HepG2 (cell line): Measurements from ENCODE around the gene ZC2HC1B. TPM values are rescaled to one million over a fixed set of nuclear protein-coding genes. Genes with fewer than 3 reads are reported as not detected.

Experiments
- ATAC-seq: fragments of 200-7000 bp; cut with Tn5 transposase; 3 replicates; pipeline ENCODE4 v1.9.1; 2020; ENCODE audit warnings: mild to moderate bottlenecking, moderate library complexity
- BruUV-seq: library from RNA; stranded (reverse); fragments of 400-500 nt; replicated peaks from 2 replicates; lab custom pipeline; 2021; lab: Mats Ljungman, UMichigan
- CTCF ChIA-PET: fragments of 300-600 bp; formaldehyde crosslinking; extraction: SDS; loops from one replicate; lab custom pipeline; 2021; ENCODE audit warnings: low total read pairs, inconsistent platforms, low intra/inter-chr PET ratio; lab: Yijun Ruan, JAX
- POLR2A ChIA-PET: fragments of 350-600 bp; sonication (Branson Sonifier 250); formaldehyde crosslinking; loops from one replicate; lab custom pipeline; 2020; ENCODE audit warnings: antibody characterized with exemption, inconsistent platforms; lab: Yijun Ruan, JAX
- DNase-seq: peaks from one replicate; pipeline ENCODE4 v3.0.0-alpha.2; 2015; ENCODE audit warnings: low spot score
- FAIRE-seq: peaks from 3 replicates; lab custom pipeline; 2011; peaks lifted over from hg19 to GRCh38; lab: Jason Lieb, UNC
- H2AFZ ChIP-seq: one replicate; pipeline ENCODE4 v1.6.1; 2011; ENCODE audit warnings: low read length, inconsistent platforms
- H3K27ac ChIP-seq: fragments of 300-600 bp; 3 replicates; pipeline ENCODE4 v1.8.0; 2011; ENCODE audit warnings: mixed run types, mild to moderate bottlenecking, mixed read lengths, low read length, inconsistent platforms; ENCODE audit not compliant: insufficient read depth; ENCODE audit errors: extremely low read length
- H3K27me3 ChIP-seq, 2 experiments: fragments of 200-600 bp in 1 of 2; 2 replicates in 1 of 2; 3 replicates in 1 of 2; pipeline versions ENCODE4 v1.6.0 to v1.8.0; 2011; ENCODE audit warnings: low read length in 2 of 2, mild to moderate bottlenecking in 2 of 2, moderate library complexity in 2 of 2, inconsistent platforms in 1 of 2; ENCODE audit not compliant: insufficient read depth in 2 of 2, control insufficient read depth in 1 of 2
- H3K36me3 ChIP-seq, 2 experiments: fragments of 200-600 bp in 1 of 2; replicated peaks in 1 of 2; 2 replicates in 1 of 2; 3 replicates in 1 of 2; pipeline versions ENCODE4 v1.5.1 to v1.8.0; 2011; ENCODE audit warnings: low read length in 2 of 2, inconsistent platforms in 1 of 2; ENCODE audit not compliant: insufficient read depth in 2 of 2, control insufficient read depth in 1 of 2
- H3K4me1 ChIP-seq: 2 replicates; pipeline ENCODE4 v1.5.1; 2012; ENCODE audit warnings: low read length, inconsistent platforms; ENCODE audit not compliant: insufficient read depth
- H3K4me2 ChIP-seq: 2 replicates; pipeline ENCODE4 v1.6.0; 2011; ENCODE audit warnings: low read depth, low read length, inconsistent platforms
- H3K4me3 ChIP-seq, 3 experiments: fragments of 200-600 bp in 1 of 3; sonication (generic), shearing (Covaris generic) in 1 of 3; replicated peaks in 1 of 3; 2 replicates each; pipeline ENCODE4 v1.5.1; 2011 to 2016; ENCODE audit warnings: low read length in 3 of 3, inconsistent platforms in 2 of 3, low read depth in 2 of 3, mild to moderate bottlenecking in 2 of 3, control low read depth in 1 of 3, mixed read lengths in 1 of 3; ENCODE audit not compliant: insufficient read depth in 1 of 3
- H3K79me2 ChIP-seq: one replicate; pipeline ENCODE4 v1.6.1; 2011; ENCODE audit warnings: low read length, inconsistent platforms; ENCODE audit not compliant: insufficient read depth
- H3K9ac ChIP-seq: 2 replicates; pipeline ENCODE4 v1.6.0; 2011; ENCODE audit warnings: mild to moderate bottlenecking, low read depth, low read length, inconsistent platforms; ENCODE audit not compliant: insufficient read depth
- H3K9me3 ChIP-seq: 2 replicates; pipeline ENCODE4 v1.5.1; 2012; ENCODE audit warnings: mild to moderate bottlenecking, low read length
- H4K20me1 ChIP-seq: 2 replicates; pipeline ENCODE4 v1.6.0; 2011; ENCODE audit warnings: inconsistent platforms, mild to moderate bottlenecking, low read length, moderate library complexity; ENCODE audit not compliant: insufficient read depth
- BHLHE40 ChIP-seq: IDR thresholded peaks from 2 replicates; pipeline ENCODE4 v1.6.1; 2011; ENCODE audit warnings: low read length, improper control_type of control experiment
- CENPBD1 ChIP-seq: sonication (generic); formaldehyde crosslinking; IDR thresholded peaks from 2 replicates; pipeline ENCODE4 v1.8.0; 2022; ENCODE audit warnings: missing genetic modification reagents, low read depth, mild to moderate bottlenecking, borderline replicate concordance
- KLF13 ChIP-seq: sonication (generic); formaldehyde crosslinking; IDR thresholded peaks from 2 replicates; pipeline ENCODE4 v1.4.0; 2020; ENCODE audit warnings: mild to moderate bottlenecking, missing genetic modification reagents
- RFXANK ChIP-seq: IDR thresholded peaks from 2 replicates; pipeline ENCODE4 v1.6.1; 2016
- SNAPC4 ChIP-seq: sonication (generic); formaldehyde crosslinking; IDR thresholded peaks from 2 replicates; pipeline ENCODE4 v1.4.0; 2020; ENCODE audit warnings: mild to moderate bottlenecking, missing genetic modification reagents
- TAF15 ChIP-seq: fragments of 200-400 bp; formaldehyde crosslinking; IDR thresholded peaks from one replicate; pipeline ENCODE4 v1.6.1; 2018; ENCODE audit warnings: mild to moderate bottlenecking, low read depth, low read length; ENCODE audit not compliant: poor library complexity, severe bottlenecking
- ZBTB1 ChIP-seq: sonication (generic); formaldehyde crosslinking; IDR thresholded peaks from 2 replicates; pipeline ENCODE4 v1.4.0; 2020; ENCODE audit warnings: missing genetic modification reagents, borderline replicate concordance
- ZC3H13 ChIP-seq: sonication (generic); formaldehyde crosslinking; IDR thresholded peaks from 2 replicates; pipeline ENCODE4 v1.8.1; 2023; ENCODE audit warnings: mild to moderate bottlenecking, missing genetic modification reagents, moderate library complexity
- ZMAT3 ChIP-seq: sonication (generic); formaldehyde crosslinking; conservative IDR thresholded peaks from 2 replicates; pipeline ENCODE4 v1.7.0; 2021; ENCODE audit warnings: missing genetic modification reagents
- ZMYM2 ChIP-seq: sonication (generic); formaldehyde crosslinking; IDR thresholded peaks from 2 replicates; pipeline ENCODE4 v1.8.0; 2022; ENCODE audit warnings: mild to moderate bottlenecking, missing genetic modification reagents
- ZNF207 ChIP-seq: fragments of 450-650 bp; IDR thresholded peaks from 2 replicates; pipeline ENCODE4 v1.6.1; 2016; ENCODE audit warnings: antibody characterized with exemption, borderline replicate concordance
- WGBS: methylation state at CpG from one replicate; pipeline ENCODE4 v1.1.6; 2017; ENCODE audit warnings: low lambda C conversion rate; 5-methylcytosine and 5-hydroxymethylcytosine counted together
- in situ Hi-C: cut with HindIII; loops from 2 replicates; pipeline ENCODE4 v1.10.0; 2017; ENCODE audit warnings: low pct_unique_long_range_greater_than_20kb; ENCODE audit not compliant: extremely low pct_ligation_motif_present
- intact Hi-C: fragments of 100-400 bp; cut with micrococcal nuclease; formaldehyde crosslinking; loops from one replicate; pipeline ENCODE4 v1.10.0; 2022; ENCODE audit not compliant: unreplicated experiment
- polyA plus RNA-seq, 8 experiments: library from polyadenylated mRNA; depleted of rRNA in 3 of 8; stranded (reverse) in 7 of 8; unstranded in 1 of 8; fragments of >200 nt; fragmentation: Illumina TruSeq in 4 of 8; extraction: Trizol in 4 of 8; gene quantifications; 2 replicates each; pipeline versions ENCODE4 v1.2.1 to v1.2.3, GENCODE V29; 2011 to 2016; ENCODE audit warnings: low read depth in 4 of 8, missing spikeins in 1 of 8, mixed read lengths in 1 of 8; ENCODE audit not compliant: insufficient read depth in 1 of 8
- total RNA-seq, 5 experiments: library from RNA; depleted of rRNA; stranded (reverse); fragments of >200 nt; fragmentation: Illumina TruSeq; extraction: Trizol; gene quantifications; 2 replicates each; pipeline ENCODE4 v1.2.3, GENCODE V29; 2016; ENCODE audit warnings: low read depth in 1 of 5

The ZC2HC1B gene
- total and polyA plus RNA-seq, 2 of the 13 experiments (the other 11 are each of a cell fraction or from before 2014, with no cell fraction given): not detected

GRCh38 chr6:143971482-143972205, 107.4 kb downstream of the ZC2HC1B start:
- Histone ChIP-seq H3K9ac (no peak overlapping the region), H3K4me2 (no peak overlapping the region), H3K27ac (no peak overlapping the region), H3K27me3 (no peaks in the 10 kb centered on the region; a peak in 1 of 5 replicates), H4K20me1 (no peaks in the 10 kb centered on the region), H3K9me3 (no peaks in the 10 kb centered on the region), H3K4me1 (peaks cover 23% of the 10 kb centered on the region), H2AFZ (no peak overlapping the region), H3K79me2 (no peaks in the 10 kb centered on the region), H3K4me3 (no peak overlapping the region), H3K36me3 (no peaks in the 10 kb centered on the region)
- 62% methylated on average over 4 of the region's 4 CpGs for WGBS
- no TSS peak for BruUV-seq
- intact Hi-C loops: no loop called here
- no peak for TF ChIP-seq KLF13 (CRISPR knock-in tag)
- TF ChIP-seq TAF15: no peak
- TF ChIP-seq ZMYM2 (CRISPR knock-in tag): no peak
- no peak for TF ChIP-seq ZC3H13
- no peak for TF ChIP-seq ZBTB1 (CRISPR knock-in tag)
- no peak for TF ChIP-seq RFXANK (CRISPR knock-in tag)
- TF ChIP-seq SNAPC4 (CRISPR knock-in tag): no peak
- TF ChIP-seq BHLHE40: no peak
- no peak for TF ChIP-seq ZMAT3 (CRISPR knock-in tag)
- no peak for TF ChIP-seq CENPBD1
- no peak for TF ChIP-seq ZNF207
- in situ Hi-C loops: no loop called here
- ChIA-PET CTCF (no interaction called here), POLR2A (no interaction called here)
- DNase-seq (no peak), FAIRE-seq (no peak), ATAC-seq (no peak)
